ENCODE measurements around the gene THSD4.
A peak's percentile ranks its signal among the peaks of the same experiment; 100 is the strongest.

The THSD4 gene

DNA sequence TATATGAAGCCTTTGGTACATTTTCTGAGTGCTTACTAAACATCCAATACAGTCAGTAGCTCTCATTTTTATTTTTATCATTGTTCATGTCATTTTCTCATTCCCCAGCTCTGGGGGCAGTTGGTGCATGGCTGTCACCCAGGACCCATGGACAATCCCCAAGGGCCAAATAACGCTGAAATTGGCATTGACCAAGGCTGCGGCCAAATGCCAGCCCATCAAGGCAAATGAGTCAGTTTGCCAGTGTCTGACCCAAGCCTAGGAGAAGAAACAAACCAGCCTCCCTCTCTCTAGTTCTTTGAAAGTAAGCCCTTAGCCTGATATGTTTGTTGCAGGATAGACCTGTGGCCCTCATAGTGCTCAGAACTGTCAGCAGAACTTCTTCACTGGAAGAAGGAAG is 219.2 kb downstream of the THSD4 start:
- no peak for DNase-seq

DNA sequence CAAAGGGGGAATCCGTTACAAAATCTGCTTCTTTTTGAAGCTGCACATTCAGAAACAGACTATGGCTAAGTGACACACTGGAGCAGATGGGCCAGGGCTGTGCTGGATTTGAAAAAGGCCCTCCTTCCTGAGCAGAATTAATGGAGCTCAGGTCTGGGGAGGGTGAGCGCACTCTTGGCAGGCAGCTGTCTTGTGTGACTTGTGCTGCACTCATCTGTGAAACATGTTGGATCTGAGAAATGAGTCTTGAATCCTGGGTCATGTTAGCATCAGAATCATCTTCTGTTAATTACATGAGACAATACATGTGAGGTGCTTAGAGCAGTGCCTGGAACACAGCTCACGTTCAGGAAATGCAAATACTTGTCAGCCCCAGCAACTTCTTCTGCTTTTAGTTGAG is 219.6 kb downstream of the THSD4 start:
- DNase-seq: no peak

DNA sequence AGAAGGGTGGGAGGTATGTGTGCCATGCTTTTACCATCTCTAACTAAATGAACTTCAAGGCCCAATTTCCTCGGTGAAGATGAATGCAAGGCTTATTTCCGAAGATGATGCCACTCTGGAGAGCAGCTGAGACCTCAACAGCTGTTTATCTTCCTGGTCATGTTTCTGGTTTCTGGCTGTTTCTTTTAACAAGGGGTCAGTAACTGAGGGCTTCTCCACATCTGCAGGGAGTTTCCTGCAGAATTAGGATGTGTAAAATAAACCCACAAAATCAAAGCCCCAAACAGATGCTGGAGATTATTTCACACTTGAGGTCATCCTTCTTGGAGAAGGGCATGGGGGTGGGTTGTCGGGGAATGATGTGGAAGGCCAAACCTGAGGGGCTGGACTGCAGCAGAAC is 220.3 kb downstream of the THSD4 start:
- DNase-seq: no peak

DNA sequence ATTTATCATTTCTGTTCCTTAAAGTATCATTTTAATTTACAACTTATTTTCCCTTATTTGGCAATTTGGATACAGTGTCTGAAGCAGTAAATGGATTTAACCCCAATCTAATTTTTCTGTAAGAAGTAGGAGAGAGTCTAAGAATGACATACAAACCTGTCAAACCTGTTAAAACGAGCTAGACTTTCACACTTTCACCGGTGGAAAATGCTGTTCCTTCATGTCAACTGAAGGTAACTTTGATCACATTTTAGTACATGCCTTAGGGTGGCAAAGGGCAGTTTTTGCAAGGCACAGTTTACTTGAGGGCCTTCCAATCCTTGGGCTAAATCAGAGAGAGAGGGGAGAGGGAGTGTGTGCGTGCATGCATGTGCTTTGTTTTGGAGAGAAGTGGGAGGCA is 221.4 kb downstream of the THSD4 start:
- DNase-seq: no peak

DNA sequence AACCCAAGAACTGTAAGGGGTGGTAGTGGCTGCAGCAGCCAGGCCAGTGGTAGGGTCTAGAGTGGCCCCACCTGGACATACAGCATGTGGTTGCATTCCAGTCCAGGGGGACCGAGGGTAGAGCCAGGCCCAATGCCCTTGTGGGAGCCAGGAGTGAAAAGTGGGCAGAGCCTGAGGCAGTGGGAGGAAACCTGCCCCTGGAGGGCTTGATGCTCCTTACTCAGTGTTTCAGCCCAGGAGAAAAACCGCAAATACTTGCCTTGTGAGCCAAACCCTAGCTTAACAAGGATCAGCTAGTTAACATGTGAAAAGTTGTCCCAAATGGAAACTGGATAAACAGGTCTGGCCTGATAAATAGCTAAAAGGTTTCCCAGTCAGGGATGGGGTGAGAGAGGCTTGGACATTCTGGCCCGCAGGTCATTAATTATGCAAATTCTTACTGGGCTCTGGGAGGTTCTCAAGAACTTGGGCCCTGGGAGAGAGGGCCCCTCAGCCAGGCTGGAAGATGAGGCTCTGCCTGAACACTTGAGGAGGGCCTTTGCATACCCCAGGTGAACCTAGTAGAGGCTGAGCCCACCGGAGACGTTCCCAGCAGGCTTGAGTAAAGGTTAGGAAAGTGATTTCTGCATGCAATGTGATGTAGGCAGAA is 222.1 kb downstream of the THSD4 start:
- DNase-seq: peak; percentile 79

DNA sequence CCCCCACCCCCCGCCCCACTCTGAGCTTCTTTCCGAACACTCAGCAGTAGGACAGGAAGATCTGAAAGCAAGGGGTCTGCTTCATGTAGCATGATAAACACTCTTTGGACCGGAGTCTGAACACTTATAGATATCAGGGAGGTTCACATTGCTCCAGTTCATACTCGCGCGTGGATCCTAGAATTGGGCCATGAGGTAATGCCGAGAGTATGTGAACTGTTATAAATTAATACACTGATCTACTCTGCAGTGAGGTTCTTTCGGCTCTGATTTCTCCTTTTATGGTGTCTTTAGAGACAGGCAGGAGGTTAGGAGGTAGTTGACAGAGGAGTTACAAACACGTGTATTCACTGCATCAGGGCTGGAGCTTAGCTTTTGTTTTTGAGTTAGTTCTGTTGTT is 223.0 kb downstream of the THSD4 start:
- no peak for DNase-seq

DNA sequence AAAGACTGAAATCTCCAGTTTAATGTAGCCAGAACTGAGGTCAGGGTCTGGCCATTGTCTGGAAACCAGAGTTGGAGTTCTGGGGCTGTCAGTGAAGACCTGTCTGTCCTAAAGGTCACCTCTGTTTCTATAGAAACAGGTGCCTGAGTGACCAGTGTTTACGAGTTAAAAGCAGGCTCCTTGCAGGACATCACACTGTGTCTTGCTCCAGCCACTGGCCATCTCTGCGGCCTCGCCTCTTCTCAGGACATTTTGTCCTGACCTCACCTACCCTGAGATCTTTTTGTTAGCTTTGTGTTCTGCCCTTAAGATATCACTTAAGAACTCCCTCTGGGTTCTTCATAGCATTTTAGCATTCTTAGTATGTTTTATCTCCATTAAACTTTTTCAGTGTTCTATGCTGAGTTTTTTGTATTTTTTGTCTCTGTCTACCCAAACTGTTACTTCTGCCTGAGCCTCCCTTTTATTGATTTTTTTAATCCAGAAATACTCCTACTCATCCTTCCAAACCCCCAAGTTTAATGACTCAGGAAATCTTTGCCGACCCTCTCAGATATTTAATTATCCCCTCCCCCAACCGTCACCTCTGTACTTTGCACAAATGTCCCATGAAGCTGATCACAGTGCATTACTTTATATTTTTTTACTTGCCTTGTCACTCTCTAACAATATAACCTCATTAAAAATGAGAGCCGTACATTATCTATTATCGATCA is 223.7 kb downstream of the THSD4 start:
- no peak for DNase-seq

DNA sequence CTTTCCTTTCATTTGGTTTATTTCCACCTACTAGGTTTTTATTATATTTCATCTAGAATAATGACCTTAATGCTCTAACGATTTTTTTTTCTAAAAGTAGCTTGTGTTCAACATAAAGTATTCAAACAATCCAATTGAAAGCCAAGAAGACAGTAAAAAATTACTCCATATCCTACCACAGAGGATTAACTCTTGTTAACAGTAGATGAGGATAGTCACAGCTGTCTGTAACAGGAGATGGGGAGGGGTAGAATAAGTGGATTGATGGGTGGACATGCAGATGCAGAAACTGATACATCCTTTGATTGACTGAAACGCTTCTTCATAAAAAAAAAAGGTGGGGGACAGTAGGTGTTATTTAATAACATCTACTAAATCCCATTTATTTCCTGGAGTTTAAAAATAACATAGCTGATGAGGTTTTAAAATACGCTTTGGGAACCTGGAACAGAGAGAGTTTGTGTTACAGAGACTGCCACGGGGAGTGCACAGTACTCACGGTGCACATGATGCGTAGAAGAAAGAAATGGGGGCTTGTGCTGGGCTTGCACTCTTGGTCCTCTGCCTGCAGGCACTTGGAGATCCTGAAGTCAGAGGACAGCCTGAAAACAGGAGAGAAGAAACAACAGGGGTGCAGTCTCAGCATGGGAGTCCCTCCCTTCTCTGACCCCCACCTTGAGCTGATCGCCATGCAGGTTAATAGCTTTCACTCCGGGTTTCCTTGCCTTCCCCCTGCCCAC is 226.7 kb downstream of the THSD4 start:
- DNase-seq: no peak

DNA sequence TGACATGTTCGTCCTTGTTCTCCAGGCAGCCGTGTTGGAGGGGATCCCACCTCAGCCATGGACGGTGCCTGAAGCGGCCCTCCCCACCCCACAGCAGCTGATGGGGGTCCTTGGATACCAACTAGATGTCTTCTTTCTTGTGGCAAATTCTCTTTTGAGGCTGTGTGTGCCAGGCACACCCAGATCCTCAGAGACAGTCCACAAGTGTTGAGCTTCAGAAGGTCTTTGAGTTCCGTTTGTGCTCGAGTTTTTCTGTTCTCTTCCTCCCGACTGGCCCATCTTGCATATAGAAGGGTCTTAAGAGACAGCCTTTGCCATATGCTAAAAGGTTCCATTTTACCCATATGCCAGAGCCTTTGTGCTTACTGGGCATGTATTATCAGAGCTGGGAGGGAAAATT is 227.4 kb downstream of the THSD4 start:
- DNase-seq: no peak

DNA sequence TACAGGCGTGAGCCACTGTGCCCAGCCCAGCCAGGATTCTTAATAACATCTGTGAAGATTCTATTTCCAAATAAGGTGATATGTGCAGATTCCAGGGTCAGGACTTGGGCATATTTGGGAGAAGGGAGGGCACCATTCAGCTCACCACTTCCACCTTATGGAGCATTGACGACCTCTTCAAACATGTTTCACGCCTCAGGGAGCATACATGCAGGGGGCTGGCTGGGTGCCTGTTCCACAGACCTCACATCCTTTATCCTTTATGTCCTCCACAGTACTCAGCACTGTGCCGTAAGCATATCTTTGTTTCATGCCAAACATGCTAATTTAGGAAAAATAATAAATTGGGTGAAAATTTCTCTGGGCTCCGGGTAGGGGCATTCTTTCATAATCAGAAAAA is 229.0 kb downstream of the THSD4 start:
- DNase-seq: no peak

DNA sequence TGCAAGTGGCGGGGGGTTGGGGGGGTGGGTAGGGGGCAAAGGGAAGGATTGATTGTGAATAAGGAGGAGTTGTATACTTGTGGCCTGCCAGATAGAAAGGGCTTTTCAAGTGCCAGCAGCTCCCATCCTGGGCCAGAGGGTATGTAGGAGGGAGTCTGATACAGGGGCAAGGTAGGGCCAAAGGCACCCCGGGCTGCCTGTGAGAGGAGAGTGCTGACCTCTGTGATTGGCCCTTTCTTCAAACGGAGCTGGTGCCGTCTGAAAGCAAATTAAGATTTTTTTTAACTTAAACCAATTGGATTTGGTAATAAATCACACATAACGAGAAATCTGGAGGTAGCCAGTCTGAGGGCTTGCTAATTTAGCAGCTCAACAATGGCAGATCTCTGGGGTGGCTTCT is 229.9 kb downstream of the THSD4 start:
- DNase-seq: no peak

DNA sequence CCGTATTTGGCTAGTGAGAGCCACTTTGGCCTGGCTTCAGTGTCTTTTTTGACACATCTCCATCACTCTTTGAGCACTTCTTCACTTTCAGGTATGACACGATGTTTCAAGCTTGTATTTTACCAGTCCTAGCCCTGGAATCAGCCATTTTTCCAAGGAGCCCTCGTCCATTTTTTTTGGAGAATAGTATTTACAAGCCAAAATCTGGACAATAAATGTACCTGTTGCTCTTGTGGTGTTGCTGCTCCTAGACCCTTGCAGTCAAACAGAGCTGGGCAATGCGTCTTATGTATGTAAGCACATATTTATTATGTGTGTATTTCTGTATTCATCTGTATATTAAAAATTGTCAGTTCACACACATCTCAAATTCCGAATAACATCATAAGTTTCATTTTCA is 231.2 kb downstream of the THSD4 start:
- DNase-seq: no peak

DNA sequence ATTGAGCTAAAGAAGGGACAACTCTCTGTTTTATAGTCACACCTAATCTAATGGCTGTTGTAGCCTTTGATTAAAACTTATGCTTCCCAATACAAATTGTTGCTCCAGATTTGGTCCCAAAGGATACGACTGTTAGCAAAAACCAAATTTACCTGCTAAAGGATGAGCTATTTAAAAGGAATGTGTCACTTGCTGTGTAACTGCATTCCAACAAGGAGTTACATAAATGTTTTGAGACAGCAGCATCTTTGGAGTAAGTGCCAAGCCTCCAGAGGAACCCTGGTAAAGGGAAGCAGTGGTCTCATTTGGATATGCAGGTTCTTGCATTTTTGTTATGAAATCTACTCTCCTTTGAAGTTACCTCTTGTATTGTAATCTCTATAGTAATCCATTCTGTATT is 233.3 kb downstream of the THSD4 start:
- no peak for DNase-seq

DNA sequence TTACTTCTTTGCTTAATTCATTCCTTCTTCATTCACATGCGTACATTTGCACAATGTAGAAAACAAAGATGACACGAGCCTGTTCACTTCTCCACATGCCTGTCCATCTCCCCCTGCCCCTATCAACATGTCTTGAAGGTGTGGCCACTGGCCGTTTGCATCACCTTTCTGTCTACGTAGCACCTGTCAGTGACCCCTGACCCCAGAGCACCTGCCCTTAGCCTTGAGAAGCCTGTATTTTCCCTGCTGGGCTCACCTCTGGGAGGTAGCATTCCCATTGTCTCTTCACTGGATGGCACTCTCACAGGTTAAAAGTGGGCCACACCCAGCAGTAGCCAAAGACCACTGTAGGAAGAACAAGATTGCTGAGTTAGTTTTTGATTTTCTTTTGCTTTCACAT is 234.1 kb downstream of the THSD4 start:
- DNase-seq: peak; percentile 90

DNA sequence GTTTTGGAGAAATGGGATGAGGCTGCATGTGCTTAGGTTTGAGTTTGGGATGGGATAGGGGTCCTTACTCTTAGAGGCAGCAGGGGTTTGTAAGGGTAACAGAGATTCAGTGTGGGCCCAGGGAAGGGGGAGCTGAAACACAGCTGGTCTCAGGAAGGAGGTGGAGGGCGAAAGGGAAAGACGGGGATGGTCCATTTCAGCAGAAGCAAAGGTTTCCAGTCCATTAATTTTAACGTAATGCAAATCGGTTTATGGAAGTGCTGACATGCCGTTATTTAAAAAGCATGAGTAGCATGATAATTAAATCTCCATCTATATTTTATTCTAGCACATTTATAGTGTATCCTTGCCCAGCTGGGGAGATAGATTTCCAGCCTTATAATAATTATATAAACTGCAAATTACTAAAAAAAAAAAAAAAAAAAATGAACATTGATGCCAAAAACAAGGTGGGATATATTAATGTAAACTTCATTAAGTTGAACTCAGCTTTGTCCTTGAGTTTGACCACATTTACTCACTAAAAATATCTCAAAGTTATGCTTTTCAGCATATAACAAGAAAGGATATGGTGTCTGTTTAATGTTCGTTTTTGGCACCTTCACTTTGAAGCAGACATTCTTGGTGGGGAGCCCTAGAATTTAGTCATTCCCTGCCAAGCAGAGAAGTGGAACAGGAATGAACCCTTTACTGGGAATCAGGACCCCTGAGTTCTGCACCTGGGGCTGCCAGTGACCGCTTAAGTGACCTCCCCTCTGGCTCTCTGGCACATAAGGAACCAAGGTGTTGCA is 234.7 kb downstream of the THSD4 start:
- peak; percentile 96 for DNase-seq

DNA sequence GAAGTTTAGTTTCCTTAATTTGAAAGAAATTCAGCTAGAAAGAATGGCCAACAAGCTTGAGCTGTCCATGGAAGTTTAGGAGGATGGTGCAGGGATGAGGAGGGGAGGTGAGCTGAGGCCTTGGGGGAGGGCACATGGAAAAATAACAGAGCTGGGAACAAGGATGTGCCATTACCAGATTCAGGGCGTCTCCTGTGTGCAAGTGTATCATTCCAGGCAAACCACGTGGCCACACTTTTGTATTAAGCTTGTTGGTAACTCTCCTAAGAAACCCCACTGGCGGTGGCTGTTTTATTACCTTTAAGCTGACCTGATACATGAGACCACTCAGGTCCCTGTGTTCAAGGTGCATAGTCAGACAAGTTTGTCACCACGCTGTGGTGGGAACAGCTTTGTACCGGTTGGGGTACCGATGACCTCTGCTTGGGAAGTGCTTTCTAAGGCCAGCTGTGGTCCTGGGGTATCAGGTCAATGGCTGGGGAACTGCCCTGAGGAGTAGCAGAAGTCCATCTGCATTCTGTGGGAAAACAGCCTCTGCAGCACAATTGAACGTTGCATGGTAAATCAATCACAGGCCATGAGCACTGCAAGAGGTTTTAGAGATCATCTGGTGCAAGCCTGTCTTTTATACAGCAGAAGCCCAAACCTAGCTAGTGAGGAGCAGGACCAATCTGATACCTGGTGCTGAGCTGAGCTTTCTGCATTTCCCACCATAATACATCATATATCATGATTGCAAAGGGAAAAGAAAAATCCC is 235.5 kb downstream of the THSD4 start:
- no peak for DNase-seq

DNA sequence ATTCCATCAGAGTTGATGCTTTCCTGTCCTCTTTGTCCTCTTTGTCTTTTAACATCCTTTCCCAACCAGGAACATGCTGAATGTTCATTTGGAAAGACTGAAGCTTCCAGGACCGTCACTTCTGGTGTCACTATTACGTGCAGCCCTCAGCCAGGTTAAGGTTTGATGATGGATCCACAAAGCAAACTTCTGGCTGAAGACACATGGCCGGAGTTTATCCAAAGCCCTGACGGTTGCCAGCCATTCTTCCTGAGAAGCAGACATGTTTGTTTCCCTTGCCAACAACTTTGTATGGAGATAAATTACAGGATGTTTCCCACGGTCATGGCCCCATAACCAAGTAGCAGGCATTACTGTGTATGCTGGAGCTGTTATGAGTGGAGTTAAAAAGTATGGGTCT is 236.9 kb downstream of the THSD4 start:
- DNase-seq: no peak

DNA sequence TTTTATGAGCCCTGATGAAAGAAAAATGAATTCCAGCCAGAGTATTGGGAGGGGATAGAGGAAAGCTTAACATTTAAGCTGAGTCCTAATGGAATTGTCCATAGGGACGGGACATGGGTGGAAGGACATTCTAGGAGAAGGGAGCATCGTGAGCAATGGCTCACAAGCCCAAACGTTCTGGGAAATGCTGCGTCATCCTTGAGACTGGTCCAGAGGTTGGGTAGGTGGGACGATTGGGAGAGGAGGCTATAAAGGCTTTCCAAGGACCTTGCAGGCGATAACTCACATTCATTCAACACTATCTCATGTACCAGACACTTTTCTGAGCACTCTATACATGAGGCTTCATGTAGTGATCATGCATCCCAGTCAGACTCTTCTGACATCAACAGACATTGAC is 237.5 kb downstream of the THSD4 start:
- DNase-seq: no peak

DNA sequence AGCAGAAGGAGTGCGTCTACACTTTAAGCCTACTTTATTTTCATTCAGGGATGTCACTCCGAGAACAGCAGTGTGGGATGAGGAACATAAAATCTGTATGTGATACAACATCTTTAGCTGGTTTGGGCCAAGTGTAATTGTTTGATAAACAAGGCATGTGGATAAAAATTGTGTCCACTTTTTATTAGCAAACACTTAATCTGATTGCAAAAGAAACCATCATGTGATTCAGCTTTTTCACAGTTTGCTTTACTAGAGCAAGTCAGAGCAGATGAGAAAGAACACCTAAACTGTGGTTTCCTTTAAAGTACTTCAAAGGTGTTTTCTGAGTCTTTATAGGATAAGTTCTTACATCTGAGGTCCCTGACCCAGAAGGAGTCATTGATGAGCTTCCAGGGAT is 237.9 kb downstream of the THSD4 start:
- no peak for DNase-seq

DNA sequence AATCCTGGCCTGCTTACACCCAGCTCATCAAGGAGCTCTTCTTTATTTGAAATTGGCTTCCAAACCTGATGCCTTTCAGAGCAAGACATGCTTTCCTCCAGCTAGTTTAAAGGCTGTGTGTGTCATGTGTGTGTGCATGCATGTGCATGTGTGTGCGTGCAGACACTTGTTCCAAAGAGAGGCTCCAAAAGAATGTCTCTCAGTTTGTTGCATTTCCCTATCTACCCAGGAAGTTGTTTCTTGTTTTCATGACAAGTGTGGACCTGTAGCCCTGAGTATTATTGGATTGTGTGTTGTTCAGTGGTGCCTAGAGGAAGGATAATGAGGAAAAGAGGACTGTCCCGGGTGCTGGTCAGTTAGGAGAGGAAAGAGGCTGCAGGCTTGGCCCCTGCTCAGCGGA is 240.0 kb downstream of the THSD4 start:
- DNase-seq: no peak

DNA sequence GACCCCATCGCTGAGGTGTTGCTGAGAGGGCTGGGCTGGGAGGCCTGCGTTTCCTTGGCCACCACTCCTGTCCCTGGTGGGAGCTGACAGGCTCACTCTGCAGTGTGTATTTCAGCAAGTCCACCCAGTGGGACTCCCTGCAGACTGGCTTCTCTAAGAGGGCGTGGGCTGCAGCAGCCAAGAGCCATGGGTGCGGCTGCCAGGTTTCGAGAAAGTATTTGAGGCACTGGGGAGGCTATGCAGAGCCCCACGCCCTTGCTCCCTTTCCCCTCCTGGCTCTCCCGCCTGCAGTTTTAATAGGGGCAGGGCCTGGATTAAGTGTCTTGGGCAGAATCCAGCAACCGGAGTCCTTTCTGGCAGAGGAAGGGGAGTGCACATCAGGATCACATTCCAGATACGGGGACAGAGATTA is 242.1 kb downstream of the THSD4 start:
- DNase-seq: no peak

DNA sequence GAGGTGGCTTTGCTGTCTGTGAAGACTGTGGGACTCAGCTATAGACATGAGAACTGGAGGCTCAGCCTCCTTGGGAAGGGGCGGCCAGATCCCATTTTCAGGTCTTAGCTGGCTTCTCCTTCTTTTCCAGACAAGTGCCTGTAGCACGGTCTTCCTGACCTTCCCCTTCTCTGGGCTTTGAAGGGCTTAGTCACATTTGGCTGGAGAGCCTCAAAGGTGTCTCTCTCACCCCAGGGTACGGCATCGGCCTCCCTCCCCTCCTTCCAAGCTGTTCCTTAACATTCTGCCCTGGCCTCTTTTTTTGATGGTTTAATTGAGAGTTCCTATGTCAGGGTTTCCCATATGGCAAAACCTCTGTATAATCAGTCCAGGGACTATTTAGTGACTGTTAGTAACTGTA is 242.7 kb downstream of the THSD4 start:
- no peak for DNase-seq

DNA sequence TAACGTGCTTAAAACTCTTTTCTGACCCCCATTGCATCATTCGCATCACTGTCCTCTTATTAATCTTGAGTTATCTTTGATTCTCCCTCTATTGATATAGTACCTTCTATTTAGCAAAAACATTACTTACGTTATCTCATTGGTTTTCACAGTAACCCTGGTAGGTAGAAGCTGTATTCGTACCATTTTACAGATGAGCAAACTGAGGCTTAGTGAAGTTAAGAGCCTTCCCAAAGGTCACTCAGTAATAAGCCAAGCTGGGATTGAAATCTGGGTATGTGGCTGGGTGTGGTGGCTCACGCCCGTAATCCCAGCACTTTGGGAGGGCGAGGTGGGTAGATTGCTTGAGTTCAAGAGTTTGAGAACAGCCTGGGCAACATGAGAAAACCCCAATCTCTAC is 244.0 kb downstream of the THSD4 start:
- DNase-seq: no peak
